ENCODE results near the gene SVIL.
"Not testable (repeated sequence)": the region's sequence is repeated elsewhere in the genome, so short reads cannot be mapped to it uniquely, and the experiment has no call there.

SVIL gene

GRCh38 chr10:29591651-29591968, 43.2 kb downstream of the SVIL start:
- Histone ChIP-seq H3K4me2 (ENCODE audit: low read depth, low read length, poor library complexity, severe bottlenecking) (no peak overlapping the region), H4K20me1 (ENCODE audit: insufficient read depth, low read length, poor library complexity, severe bottlenecking) (no peaks in the 10 kb centered on the region), H3K9ac (ENCODE audit: low read depth, low read length, poor library complexity, severe bottlenecking) (peak overlapping the region; percentile 30), H3K79me2 (ENCODE audit: insufficient read depth, low read length) (no peaks in the 10 kb centered on the region; the same call in 1 of the 2 replicates), H3K27me3 (ENCODE audit: insufficient read depth, low read length, poor library complexity, severe bottlenecking) (no peaks in the 10 kb centered on the region), H3K4me1 (ENCODE audit: insufficient read depth, low read length, poor library complexity, severe bottlenecking) (peaks cover 17% of the 10 kb centered on the region), H3K4me3 (ENCODE audit: low read length, poor library complexity, severe bottlenecking) (no peak overlapping the region), H3K9me2 (replicated peaks; ENCODE audit: low read depth, low read length) (no peaks in the 10 kb centered on the region), H3K36me3 (ENCODE audit: insufficient read depth, low read length) (no peaks in the 10 kb centered on the region), H3K9me3 (ENCODE audit: insufficient read depth, low read depth, low read length) (no peaks in the 10 kb centered on the region), H2AFZ (ENCODE audit: low read length) (no peak overlapping the region), H3F3A (ENCODE audit: low read depth) (peaks cover 4% of the 10 kb centered on the region; the same call in 1 of the 2 replicates)
- TF ChIP-seq CTCF (conservative IDR thresholded peaks at IDR 0.05; ENCODE audit: low read length) (no peak), EZH2phosphoT487 (IDR thresholded peaks at IDR 0.05; ENCODE audit: borderline replicate concordance) (no peak)

GRCh38 chr10:29590915-29591650, 43.7 kb downstream of the SVIL start:
- Histone ChIP-seq H3F3A (ENCODE audit: low read depth) (peaks cover 4% of the 10 kb centered on the region; the same call in 1 of the 2 replicates), H3K4me2 (ENCODE audit: low read depth, low read length, poor library complexity, severe bottlenecking) (peak overlapping the region; percentile 64), H3K4me1 (ENCODE audit: insufficient read depth, low read length, poor library complexity, severe bottlenecking) (peaks cover 17% of the 10 kb centered on the region), H3K79me2 (ENCODE audit: insufficient read depth, low read length) (no peaks in the 10 kb centered on the region; the same call in 1 of the 2 replicates), H3K9me2 (replicated peaks; ENCODE audit: low read depth, low read length) (no peaks in the 10 kb centered on the region), H2AFZ (ENCODE audit: low read length) (no peak overlapping the region), H3K9ac (ENCODE audit: low read depth, low read length, poor library complexity, severe bottlenecking) (peak overlapping the region; percentile 30), H3K27me3 (ENCODE audit: insufficient read depth, low read length, poor library complexity, severe bottlenecking) (no peaks in the 10 kb centered on the region), H3K9me3 (ENCODE audit: insufficient read depth, low read depth, low read length) (no peaks in the 10 kb centered on the region), H4K20me1 (ENCODE audit: insufficient read depth, low read length, poor library complexity, severe bottlenecking) (no peaks in the 10 kb centered on the region), H3K36me3 (ENCODE audit: insufficient read depth, low read length) (no peaks in the 10 kb centered on the region), H3K4me3 (ENCODE audit: low read length, poor library complexity, severe bottlenecking) (peak overlapping the region; percentile 29)
- 0 out of 2 replicates have a peak, but pooled peaks have one; percentile 19 for TF ChIP-seq CTCF (conservative IDR thresholded peaks at IDR 0.05; ENCODE audit: low read length)
- no peak for TF ChIP-seq EZH2phosphoT487 (IDR thresholded peaks at IDR 0.05; ENCODE audit: borderline replicate concordance)

GRCh38 chr10:29588629-29589421, 45.9 kb downstream of the SVIL start:
- Histone ChIP-seq H3K36me3 (ENCODE audit: insufficient read depth, low read length) (no peaks in the 10 kb centered on the region), H3K9ac (ENCODE audit: low read depth, low read length, poor library complexity, severe bottlenecking) (no peak overlapping the region), H2AFZ (ENCODE audit: low read length) (no peak overlapping the region), H4K20me1 (ENCODE audit: insufficient read depth, low read length, poor library complexity, severe bottlenecking) (no peaks in the 10 kb centered on the region), H3K4me1 (ENCODE audit: insufficient read depth, low read length, poor library complexity, severe bottlenecking) (peaks cover 17% of the 10 kb centered on the region), H3K79me2 (ENCODE audit: insufficient read depth, low read length) (no peaks in the 10 kb centered on the region; the same call in 1 of the 2 replicates), H3F3A (ENCODE audit: low read depth) (peaks cover 4% of the 10 kb centered on the region; the same call in 1 of the 2 replicates), H3K4me2 (ENCODE audit: low read depth, low read length, poor library complexity, severe bottlenecking) (no peak overlapping the region), H3K4me3 (ENCODE audit: low read length, poor library complexity, severe bottlenecking) (no peak overlapping the region), H3K9me2 (replicated peaks; ENCODE audit: low read depth, low read length) (no peaks in the 10 kb centered on the region), H3K27me3 (ENCODE audit: insufficient read depth, low read length, poor library complexity, severe bottlenecking) (no peaks in the 10 kb centered on the region), H3K9me3 (ENCODE audit: insufficient read depth, low read depth, low read length) (no peaks in the 10 kb centered on the region)
- TF ChIP-seq EZH2phosphoT487 (IDR thresholded peaks at IDR 0.05; ENCODE audit: borderline replicate concordance) (no peak), CTCF (conservative IDR thresholded peaks at IDR 0.05; ENCODE audit: low read length) (no peak)

GRCh38 chr10:29587750-29588628, 46.8 kb downstream of the SVIL start:
- H3K4me2 ChIP-seq (ENCODE audit: low read depth, low read length, poor library complexity, severe bottlenecking); H3K36me3 ChIP-seq (ENCODE audit: insufficient read depth, low read length); H2AFZ ChIP-seq (ENCODE audit: low read length); H3K4me3 ChIP-seq (ENCODE audit: low read length, poor library complexity, severe bottlenecking); H3K9ac ChIP-seq (ENCODE audit: low read depth, low read length, poor library complexity, severe bottlenecking); H3K9me2 ChIP-seq (replicated peaks; ENCODE audit: low read depth, low read length); H3K79me2 ChIP-seq (ENCODE audit: insufficient read depth, low read length); H3F3A ChIP-seq (ENCODE audit: low read depth); H3K27me3 ChIP-seq (ENCODE audit: insufficient read depth, low read length, poor library complexity, severe bottlenecking); H4K20me1 ChIP-seq (ENCODE audit: insufficient read depth, low read length, poor library complexity, severe bottlenecking); H3K9me3 ChIP-seq (ENCODE audit: insufficient read depth, low read depth, low read length): not testable (repeated sequence)
- H3K4me1 ChIP-seq (ENCODE audit: insufficient read depth, low read length, poor library complexity, severe bottlenecking): peaks cover 17% of the 10 kb centered on the region
